Gastrocnemius medialis (tissue), 4 donors: ENCODE measurements around the gene PPP6R3.

ENCODE experiments used
- CTCF ChIP-seq, 5 experiments: fragments of 450-650 bp in 3 of 5; fragments of 200-600 bp in 2 of 5; sonication (generic) in 2 of 5; IDR thresholded peaks in 4 of 5; conservative IDR thresholded peaks in 1 of 5; 1 replicate in 4 of 5; 2 replicates in 1 of 5; pipeline ENCODE4 v1.5.1; 2016 to 2019; ENCODE audit warnings: antibody characterized with exemption in 5 of 5, mild to moderate bottlenecking in 3 of 5, moderate library complexity in 3 of 5
- POLR2A ChIP-seq, 2 donors: fragments of 450-650 bp; IDR thresholded peaks; one replicate each; pipeline ENCODE4 v1.6.1; 2017; ENCODE audit warnings: antibody characterized with exemption in 2 of 2, mild to moderate bottlenecking in 2 of 2, moderate library complexity in 2 of 2

- no peak for TF ChIP-seq POLR2A (IDR thresholded peaks at IDR 0.05)
- no peak for TF ChIP-seq CTCF (IDR thresholded peaks at IDR 0.05 in 4 of 5, conservative IDR thresholded peaks at IDR 0.05 in 1 of 5)
These were observed 132.9 kb downstream of the PPP6R3 start for GRCh38 chr11:68593441-68593840.
